Gastrocnemius medialis (tissue), 4 donors: ENCODE measurements around the gene BBS1. TPM values are rescaled to one million over a fixed set of nuclear protein-coding genes. Genes with fewer than 3 reads are reported as not detected.

Experiments
- ATAC-seq, 2 donors: fragments of 150-250 bp; one replicate each; pipeline ENCODE4 v1.9.1; 2016
- DNase-seq, 2 donors: peaks; one replicate each; pipeline ENCODE4 v3.0.0-alpha.2; 2019
- H3K27ac ChIP-seq, 4 donors: fragments of 200-600 bp; sonication (generic); 1 replicate in 1 of 4; 2 replicates in 3 of 4; pipeline ENCODE4 v1.5.1; 2016 to 2018; ENCODE audit warnings: mild to moderate bottlenecking in 2 of 4, moderate library complexity in 1 of 4
- H3K27me3 ChIP-seq, 3 donors: fragments of 200-600 bp; sonication (generic) in 2 of 3; 1 replicate in 1 of 3; 2 replicates in 2 of 3; pipeline versions ENCODE4 v1.5.1 to v1.6.0; 2016 to 2019; ENCODE audit warnings: mild to moderate bottlenecking in 1 of 3, moderate library complexity in 1 of 3
- H3K36me3 ChIP-seq, 2 donors: fragments of 200-600 bp; sonication (generic) in 1 of 2; one replicate each; pipeline ENCODE4 v1.5.1; 2017 to 2018
- H3K4me1 ChIP-seq, 2 donors: fragments of 200-600 bp; sonication (generic) in 1 of 2; one replicate each; pipeline ENCODE4 v1.5.1; 2016 to 2017; ENCODE audit warnings: mild to moderate bottlenecking in 2 of 2
- H3K4me3 ChIP-seq, 4 donors: fragments of 200-600 bp; sonication (generic) in 3 of 4; 1 replicate in 1 of 4; 2 replicates in 3 of 4; pipeline ENCODE4 v1.5.1; 2016 to 2019; ENCODE audit warnings: mild to moderate bottlenecking in 2 of 4
- H3K9me3 ChIP-seq, 3 donors: fragments of 200-600 bp; sonication (generic) in 2 of 3; 1 replicate in 1 of 3; 2 replicates in 2 of 3; pipeline ENCODE4 v1.5.1; 2016 to 2019
- POLR2A ChIP-seq, 2 donors: fragments of 450-650 bp; IDR thresholded peaks; one replicate each; pipeline ENCODE4 v1.6.1; 2017; ENCODE audit warnings: antibody characterized with exemption in 2 of 2, mild to moderate bottlenecking in 2 of 2, moderate library complexity in 2 of 2
- in situ Hi-C, 4 donors: fragments of 200-750 bp; cut with MboI; loops; one replicate each; pipeline versions ENCODE4 v1.15.0 to v1.8.0; 2017; ENCODE audit warnings: low sequenced_read_pairs in 4 of 4
- intact Hi-C: fragments of 100-400 bp; cut with DNase I; formaldehyde crosslinking; loops from one replicate; pipeline ENCODE4 v1.15.1; 2023; ENCODE audit warnings: low total_unique reads
- total RNA-seq, 4 donors: library from RNA; depleted of rRNA; stranded (reverse); fragments of >200 nt; gene quantifications; one replicate each; pipeline versions ENCODE4 v1.1.0 to v1.2.3, GENCODE V29; 2016
- TF ChIP-seq, protein P1 (sequence below), 5 experiments: fragments of 450-650 bp in 3 of 5; fragments of 200-600 bp in 2 of 5; sonication (generic) in 2 of 5; IDR thresholded peaks in 4 of 5; conservative IDR thresholded peaks in 1 of 5; 1 replicate in 4 of 5; 2 replicates in 1 of 5; pipeline ENCODE4 v1.5.1; 2016 to 2019; ENCODE audit warnings: antibody characterized with exemption in 5 of 5, mild to moderate bottlenecking in 3 of 5, moderate library complexity in 3 of 5

The BBS1 gene
- total RNA-seq, 4 donors from 2014 or later = 19.8 to 34.5 (median 31.2) TPM

DNA sequence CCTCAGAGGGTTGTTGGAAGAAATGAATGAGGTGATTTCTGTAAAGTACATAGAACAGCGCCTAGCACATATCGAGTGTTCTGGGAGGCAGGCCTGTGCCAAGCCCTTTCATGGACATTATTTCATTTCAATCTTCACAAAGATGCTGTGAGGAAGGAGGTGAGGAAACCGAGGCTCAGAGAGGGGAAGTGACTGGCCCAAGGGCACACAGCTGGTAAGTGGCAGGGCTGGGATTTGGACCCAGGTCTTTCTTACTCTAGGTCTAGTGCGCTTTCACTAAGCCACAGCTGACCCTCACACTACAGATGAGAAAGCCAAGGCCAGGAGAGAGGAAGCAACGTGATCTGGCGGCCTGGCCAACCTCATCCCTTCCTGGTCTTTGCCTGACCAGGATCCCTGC, 41.7 kb upstream of the BBS1 start:
- no peak for TF ChIP-seq POLR2A (IDR thresholded peaks at IDR 0.05)
- TF ChIP-seq, protein P1, sequence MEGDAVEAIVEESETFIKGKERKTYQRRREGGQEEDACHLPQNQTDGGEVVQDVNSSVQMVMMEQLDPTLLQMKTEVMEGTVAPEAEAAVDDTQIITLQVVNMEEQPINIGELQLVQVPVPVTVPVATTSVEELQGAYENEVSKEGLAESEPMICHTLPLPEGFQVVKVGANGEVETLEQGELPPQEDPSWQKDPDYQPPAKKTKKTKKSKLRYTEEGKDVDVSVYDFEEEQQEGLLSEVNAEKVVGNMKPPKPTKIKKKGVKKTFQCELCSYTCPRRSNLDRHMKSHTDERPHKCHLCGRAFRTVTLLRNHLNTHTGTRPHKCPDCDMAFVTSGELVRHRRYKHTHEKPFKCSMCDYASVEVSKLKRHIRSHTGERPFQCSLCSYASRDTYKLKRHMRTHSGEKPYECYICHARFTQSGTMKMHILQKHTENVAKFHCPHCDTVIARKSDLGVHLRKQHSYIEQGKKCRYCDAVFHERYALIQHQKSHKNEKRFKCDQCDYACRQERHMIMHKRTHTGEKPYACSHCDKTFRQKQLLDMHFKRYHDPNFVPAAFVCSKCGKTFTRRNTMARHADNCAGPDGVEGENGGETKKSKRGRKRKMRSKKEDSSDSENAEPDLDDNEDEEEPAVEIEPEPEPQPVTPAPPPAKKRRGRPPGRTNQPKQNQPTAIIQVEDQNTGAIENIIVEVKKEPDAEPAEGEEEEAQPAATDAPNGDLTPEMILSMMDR (IDR thresholded peaks at IDR 0.05 in 4 of 5, conservative IDR thresholded peaks at IDR 0.05 in 1 of 5) = no peak
- Histone ChIP-seq H3K9me3 (no peaks in the 10 kb centered on the region), H3K27me3 (no peaks in the 10 kb centered on the region), H3K4me3 (no peak overlapping the region), H3K27ac (no peak overlapping the region), H3K4me1 (peaks cover 6 to 10% of the 10 kb centered on the region in 2 donors), H3K36me3 (peaks cover 0 to 30% of the 10 kb centered on the region in 2 donors)
- DNase-seq = no peak
- in situ Hi-C loops = no loop called here
- intact Hi-C loops = loop anchor here (5.0 kb wide), 1 partner anchor 169 kb away; the partner anchor contains the start of gene RBM4
- no peak for ATAC-seq

DNA sequence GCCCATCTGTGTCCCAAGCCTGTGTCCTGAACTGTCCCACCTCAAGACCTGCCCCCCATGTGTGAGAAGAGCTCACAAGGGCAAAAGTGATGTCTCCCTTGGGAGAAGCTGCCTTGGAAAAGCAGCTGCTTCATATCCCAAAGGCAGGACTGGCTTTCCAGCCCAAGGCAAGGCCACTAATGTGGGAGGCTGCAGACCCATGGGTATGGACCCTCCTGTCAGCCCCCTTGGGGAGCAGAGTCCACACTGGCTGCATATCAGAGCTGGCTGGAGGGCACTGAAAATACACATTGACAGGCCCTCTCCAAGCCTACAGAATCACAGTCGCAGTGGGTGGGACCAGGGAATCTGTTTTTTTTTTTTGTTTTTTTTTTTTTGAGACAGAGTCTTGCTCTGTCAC, 41.0 kb upstream of the BBS1 start:
- intact Hi-C loops = loop anchor here (5.0 kb wide), 1 partner anchor 168 kb away; the partner anchor contains the start of gene RBM4
- no peaks in the 10 kb centered on the region for H3K27me3 ChIP-seq
- H3K27ac ChIP-seq = no peak overlapping the region
- no peaks in the 10 kb centered on the region for H3K9me3 ChIP-seq
- TF ChIP-seq, protein P1 (IDR thresholded peaks at IDR 0.05 in 4 of 5, conservative IDR thresholded peaks at IDR 0.05 in 1 of 5) = no peak
- in situ Hi-C loops = no loop called here
- no peak overlapping the region for H3K4me3 ChIP-seq
- ATAC-seq (no peak), DNase-seq (no peak)
- H3K36me3 ChIP-seq = peaks cover 0 to 37% of the 10 kb centered on the region in 2 donors
- peaks cover 6 to 10% of the 10 kb centered on the region in 2 donors for H3K4me1 ChIP-seq

DNA sequence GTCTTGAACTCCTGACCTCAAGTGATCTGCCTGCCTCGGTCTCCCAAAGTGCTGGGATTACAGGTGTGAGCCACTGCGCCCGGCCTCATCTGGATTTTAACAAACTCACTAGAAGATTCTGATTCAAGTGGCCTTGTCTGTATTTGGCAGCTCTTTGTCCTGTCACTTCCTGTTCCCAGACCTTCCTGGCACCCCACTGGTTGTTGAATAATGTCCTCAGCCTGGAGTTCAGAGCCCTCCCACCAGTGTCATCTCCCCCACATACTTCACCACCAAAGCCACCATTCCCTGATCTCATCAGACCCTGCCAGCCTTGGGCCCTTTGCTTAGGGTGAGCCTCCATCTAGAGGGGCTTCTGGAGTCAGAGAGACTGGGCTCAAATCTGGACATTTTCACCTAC, 40.4 kb upstream of the BBS1 start:
- no peaks in the 10 kb centered on the region for H3K27me3 ChIP-seq
- no peak overlapping the region for H3K27ac ChIP-seq
- intact Hi-C loops = no loop called here
- no peak for DNase-seq
- peaks cover 0 to 43% of the 10 kb centered on the region in 2 donors for H3K36me3 ChIP-seq
- no peak for ATAC-seq
- TF ChIP-seq POLR2A (IDR thresholded peaks at IDR 0.05) = no peak
- TF ChIP-seq, protein P1 (IDR thresholded peaks at IDR 0.05 in 4 of 5, conservative IDR thresholded peaks at IDR 0.05 in 1 of 5) = no peak
- no peak overlapping the region for H3K4me3 ChIP-seq
- H3K4me1 ChIP-seq = peaks cover 6 to 10% of the 10 kb centered on the region in 2 donors
- no peaks in the 10 kb centered on the region for H3K9me3 ChIP-seq
- in situ Hi-C loops = no loop called here

DNA sequence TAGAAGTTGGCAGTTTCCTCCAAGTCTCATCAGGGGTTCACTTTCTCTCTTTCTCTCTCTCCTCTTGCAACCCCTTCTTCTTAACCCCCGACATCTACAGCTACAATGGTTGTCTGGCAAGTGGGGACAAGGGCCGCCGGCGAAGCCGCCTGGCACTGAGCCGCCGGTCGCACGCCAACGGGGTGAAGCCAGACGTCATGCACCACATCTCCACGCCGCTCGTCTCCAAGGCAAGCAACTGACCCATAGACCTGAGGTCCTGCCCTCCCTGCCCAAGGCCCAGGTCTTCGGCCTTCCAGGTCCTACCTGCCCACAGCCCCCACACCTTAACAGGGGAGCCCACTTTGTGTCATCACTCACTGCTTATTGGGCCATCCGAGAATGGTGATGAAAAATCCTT, 39.3 kb upstream of the BBS1 start:
- H3K36me3 ChIP-seq = peaks cover 0 to 50% of the 10 kb centered on the region in 2 donors
- no peaks in the 10 kb centered on the region for H3K27me3 ChIP-seq
- TF ChIP-seq, protein P1 (IDR thresholded peaks at IDR 0.05 in 4 of 5, conservative IDR thresholded peaks at IDR 0.05 in 1 of 5) = no peak
- TF ChIP-seq POLR2A (IDR thresholded peaks at IDR 0.05) = no peak
- no peak overlapping the region for H3K4me3 ChIP-seq
- in situ Hi-C loops (no loop called here), intact Hi-C loops (no loop called here)
- no peak overlapping the region for H3K27ac ChIP-seq
- DNase-seq (no peak), ATAC-seq (no peak)
- H3K9me3 ChIP-seq = no peaks in the 10 kb centered on the region
- H3K4me1 ChIP-seq = peaks cover 6% of the 10 kb centered on the region in 2 donors

DNA sequence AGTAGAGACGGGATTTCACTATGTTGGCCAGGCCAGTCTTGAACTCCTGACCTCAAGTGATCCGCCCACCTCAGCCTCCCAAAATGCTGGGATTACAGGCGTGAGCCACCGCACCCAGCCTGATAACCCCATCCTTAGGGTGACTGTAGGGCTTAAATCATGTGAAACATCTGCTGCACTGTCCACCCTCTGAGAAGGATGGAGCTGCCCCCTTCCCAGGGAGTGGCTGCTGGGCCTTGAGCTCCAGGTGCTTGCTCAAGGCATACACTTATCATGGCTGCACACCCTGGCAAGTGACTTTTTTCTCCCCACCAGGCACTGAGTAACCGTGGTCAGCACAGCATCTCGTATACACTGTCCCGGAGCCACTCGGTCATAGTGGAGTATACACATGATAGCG, 38.4 kb upstream of the BBS1 start:
- Histone ChIP-seq H3K27ac (no peak overlapping the region), H3K9me3 (no peaks in the 10 kb centered on the region), H3K4me1 (peaks cover 6% of the 10 kb centered on the region in 2 donors), H3K27me3 (no peaks in the 10 kb centered on the region), H3K4me3 (no peak overlapping the region), H3K36me3 (peaks cover 0 to 52% of the 10 kb centered on the region in 2 donors)
- ATAC-seq (no peak), DNase-seq (no peak)
- intact Hi-C loops = no loop called here
- in situ Hi-C loops = no loop called here
- no peak for TF ChIP-seq POLR2A (IDR thresholded peaks at IDR 0.05)
- TF ChIP-seq, protein P1 (IDR thresholded peaks at IDR 0.05 in 4 of 5, conservative IDR thresholded peaks at IDR 0.05 in 1 of 5) = no peak
